AML-193 (cell line): Measurements from ENCODE around the gene AMBP.

Experiments used
- DNase-seq, 2 experiments: peaks; one replicate each; lab custom pipeline; 2025; lab: John Stamatoyannopoulos, UW

The AMBP gene

DNA sequence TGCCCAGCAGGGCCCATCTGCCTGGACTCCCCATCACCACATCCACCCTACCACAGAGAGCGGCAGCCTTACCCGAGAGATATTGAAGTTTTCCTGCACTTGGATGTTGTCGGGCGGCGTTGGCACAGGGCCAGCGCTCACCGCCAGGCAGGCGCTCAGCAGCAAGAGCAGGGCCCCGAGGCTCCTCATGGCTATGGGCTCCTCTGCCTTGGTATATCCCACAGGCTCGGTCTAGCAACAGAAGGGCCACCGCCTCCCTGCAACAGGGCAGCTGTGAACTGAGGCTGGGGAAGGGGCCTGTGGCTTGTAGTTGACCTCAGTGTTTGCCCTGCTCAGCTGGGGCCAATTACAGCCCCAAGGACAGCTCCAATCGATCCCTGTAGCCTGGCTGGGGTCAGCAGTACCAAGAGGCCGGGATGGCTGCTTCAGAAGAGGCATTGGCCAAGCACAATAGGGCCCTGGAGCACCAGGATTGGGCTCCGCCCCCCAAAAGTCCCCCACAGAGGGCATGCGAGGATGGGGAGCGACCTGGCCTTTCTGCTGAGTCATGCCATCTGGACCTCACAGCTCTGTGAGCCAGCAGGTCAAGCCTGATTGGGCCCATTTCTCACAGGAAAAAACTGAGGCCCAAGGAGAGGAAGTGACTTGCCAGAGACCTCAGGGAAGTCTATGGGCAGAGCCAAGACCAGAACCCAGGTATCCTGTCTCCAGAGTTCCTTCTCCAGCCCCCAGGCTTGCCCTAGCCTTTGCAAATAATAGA is at the start of gene AMBP:
TSS of gene AMBP (minus strand) at position 280 of the 760 bp plus-strand sequence. CDS start at position 189, 91 bp downstream.
- no peak for DNase-seq

DNA sequence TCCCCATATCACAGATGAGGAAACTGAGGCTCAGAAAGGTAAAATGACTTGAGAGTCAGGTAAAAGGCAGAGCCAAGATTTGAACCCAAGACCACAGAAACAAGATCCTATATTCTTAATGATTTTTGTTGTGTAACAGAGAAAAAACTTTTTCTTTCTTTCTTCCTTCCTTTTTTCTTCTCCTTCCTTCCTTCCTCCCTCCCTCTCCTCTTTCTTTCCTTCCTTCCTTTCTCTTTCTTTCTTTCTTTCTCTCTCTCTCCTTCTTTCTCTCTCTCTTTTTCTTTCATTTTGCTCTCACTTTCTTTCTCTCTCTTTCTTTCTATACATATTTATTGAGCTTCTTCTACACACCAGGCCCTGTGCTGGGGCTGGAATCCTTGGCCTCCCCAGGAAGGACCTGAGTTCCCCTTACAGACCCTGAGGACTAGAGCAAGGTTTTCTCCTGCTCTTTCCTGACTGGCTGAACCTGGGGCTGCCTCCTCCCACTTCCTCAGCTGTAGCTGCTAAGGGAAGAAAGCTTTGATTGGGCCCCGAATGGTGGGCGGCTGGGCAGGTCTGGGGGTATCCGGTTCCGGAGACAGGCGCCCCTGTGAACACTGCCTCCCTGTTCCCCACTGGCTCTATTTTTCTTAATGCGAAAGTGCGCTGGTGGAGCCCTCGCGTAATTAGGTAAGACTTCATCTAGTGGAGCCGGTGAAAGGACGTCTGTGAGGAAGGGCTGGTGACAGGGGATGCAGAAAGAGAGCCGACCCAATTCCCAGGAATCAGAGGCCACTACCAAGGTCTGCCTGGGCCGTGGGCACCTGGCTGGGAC is 48.4 kb upstream of the AMBP start:
- DNase-seq: no peak

DNA sequence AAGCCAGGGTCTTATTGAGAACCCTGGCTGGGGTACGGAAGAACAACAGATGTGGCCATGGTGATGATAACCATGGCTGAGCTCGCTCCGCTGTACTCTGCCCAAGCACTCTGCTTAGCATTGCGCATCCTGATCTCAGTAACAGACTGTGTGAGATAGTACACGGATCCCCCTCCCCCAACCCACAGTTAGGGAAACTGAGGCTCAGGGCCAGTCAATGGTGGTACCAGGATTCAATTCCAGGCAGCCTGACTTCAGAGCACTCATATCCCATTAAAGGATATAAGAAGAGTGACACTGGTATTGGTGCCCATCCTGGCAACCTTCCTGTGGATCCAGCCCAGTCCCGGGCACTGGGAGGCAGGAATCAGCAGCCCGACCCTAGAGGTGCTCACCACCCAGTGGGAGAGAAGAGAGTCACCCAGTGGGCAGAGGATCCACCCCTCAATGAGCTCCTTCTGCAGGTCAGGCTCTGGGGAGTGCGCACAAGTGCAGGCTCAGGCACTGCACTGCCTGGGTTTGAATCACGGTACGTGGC is 47.4 kb upstream of the AMBP start:
- no peak for DNase-seq

DNA sequence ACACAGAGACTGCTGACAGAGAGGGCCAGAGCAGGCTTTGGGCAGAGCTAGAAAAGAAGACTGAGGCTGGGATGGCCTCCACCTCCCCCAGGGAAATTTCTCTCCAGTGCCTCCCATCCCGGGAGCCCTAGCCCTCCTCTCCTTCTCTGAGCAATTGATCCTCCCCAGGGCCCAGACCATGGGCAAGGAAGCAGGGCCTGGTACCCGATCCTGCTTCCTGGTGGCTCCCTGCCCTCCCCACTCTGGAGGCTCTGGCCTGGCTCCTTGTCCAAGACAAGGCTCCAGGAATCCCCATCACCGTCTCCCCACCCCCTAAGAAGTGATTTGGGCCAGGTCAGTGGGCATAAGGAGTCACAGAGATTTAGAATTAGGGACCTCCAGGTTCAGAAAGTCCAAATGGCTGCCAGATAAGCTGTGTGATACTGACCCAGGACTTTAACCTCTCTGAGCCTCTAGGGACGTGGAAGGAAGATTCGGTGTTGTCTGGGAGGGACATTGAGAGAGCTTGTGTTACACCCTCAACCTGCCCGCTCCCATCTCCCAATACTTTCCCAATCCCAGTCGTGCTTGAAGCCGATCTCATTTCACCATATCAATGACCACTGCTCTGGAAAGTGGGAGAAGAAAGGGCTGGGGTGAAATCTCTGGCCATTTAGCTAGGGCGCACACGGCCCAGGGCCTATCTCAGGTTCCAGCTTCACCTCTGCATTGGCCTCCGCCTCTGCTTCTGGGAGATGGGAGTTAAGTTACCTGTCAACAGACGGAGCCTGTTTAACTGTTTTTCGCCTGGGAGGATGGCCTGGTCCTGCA is 46.8 kb upstream of the AMBP start:
- no peak for DNase-seq

DNA sequence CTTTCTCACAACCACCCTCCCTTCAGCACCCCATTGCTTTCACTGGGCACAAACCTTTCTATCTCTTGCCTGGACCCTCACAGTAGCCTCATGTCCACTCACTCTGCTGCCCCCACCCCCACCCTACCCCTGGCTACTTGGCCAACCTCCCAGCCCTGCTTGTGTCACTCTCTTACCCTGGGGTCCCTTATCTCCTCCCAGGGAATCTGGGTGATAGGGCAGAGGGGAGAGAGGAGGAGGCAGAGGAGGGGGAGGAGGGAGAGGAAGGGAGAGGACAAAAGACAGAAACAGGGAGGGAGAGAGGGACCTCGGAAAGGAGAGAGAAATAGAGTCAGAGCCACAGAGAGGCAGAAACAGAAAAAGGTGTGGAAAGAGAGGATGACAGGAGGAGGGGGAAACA is 46.0 kb upstream of the AMBP start:
- no peak for DNase-seq

DNA sequence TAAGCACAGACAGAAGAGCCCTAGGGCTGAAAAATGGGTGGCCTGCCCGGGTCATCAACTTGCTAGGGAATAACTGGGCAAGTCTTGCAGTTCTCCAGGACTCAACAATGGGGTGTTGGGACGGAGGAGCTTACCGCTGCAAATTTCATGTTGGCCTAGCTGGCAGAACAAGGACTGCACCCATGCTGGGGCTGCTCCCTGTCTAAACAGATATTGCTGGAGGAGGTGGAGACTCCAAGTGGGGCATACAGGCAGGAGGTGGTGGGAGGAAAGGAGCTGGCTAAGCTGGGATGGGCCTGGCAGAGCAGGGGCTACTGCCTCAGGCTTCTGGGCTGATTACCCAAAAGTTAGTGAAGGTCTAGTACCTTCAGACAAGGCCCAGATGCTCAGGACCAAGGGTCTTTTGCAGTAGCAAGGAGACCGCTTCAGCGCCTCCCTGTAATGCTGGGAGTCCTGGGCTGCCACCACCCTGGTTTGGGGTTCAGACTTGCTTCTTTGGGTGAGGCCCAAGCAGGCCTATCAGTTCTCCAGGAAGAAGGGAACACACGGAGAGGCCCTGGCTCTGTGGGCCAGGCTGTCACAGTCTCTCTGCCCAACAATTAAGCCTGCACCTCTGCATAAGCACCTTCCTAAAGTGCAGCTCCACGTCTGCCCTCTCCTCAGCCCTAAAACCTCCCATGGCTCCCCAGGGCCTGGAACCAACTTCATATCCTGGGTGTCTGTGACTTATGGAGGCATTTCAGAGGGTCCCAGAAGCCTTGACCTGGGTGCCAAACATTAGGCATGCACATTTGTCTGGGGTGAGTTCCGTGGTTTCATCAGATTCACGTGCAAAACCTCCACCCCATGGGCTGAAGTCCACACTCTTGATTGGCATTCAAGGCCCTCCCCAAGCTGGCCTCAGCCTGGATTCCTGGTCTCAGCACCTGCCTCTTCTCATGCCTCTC is 45.2 kb upstream of the AMBP start:
- DNase-seq: no peak

DNA sequence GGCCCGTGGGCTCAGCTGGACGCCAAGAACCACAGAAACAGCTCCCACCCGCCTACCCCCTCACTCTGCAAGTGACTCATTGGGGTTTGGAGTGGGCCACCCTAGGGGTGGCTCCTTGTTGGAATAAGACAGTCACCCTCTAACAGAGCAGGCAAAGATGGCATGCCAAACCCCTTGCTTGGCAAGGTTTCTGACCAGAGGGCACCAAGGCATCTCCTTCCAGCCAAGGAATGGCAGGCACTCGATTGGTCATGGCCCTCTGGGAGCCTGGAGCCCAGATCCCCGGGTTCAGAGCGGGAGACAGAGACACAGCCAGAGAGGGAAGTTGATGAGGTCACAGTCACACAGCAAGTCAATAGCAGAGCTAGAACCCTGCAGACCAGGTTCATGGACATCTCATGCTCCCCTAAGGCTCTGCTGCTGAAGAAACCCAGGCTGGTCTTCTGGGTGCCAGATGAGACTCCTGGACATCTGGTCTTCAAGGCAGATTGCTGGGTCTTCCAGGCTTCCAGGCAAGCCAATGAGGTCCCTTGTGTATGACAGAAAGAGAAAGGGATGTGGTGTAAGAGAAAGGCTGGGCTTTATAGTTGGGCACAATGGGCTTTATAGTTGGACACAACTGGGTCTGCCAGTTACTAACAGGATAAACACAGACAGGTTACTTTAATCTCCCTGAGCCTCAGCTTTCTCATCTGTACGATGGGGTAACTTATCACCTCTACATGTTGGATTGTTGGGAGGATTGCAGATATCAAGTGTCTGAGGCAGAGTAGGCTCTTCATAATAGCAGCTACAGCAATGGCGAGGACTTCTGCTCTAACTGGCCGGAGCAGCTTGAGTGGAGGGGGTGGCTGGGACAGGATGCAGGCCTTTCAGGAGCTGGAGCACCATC is 44.3 kb upstream of the AMBP start:
- no peak for DNase-seq

DNA sequence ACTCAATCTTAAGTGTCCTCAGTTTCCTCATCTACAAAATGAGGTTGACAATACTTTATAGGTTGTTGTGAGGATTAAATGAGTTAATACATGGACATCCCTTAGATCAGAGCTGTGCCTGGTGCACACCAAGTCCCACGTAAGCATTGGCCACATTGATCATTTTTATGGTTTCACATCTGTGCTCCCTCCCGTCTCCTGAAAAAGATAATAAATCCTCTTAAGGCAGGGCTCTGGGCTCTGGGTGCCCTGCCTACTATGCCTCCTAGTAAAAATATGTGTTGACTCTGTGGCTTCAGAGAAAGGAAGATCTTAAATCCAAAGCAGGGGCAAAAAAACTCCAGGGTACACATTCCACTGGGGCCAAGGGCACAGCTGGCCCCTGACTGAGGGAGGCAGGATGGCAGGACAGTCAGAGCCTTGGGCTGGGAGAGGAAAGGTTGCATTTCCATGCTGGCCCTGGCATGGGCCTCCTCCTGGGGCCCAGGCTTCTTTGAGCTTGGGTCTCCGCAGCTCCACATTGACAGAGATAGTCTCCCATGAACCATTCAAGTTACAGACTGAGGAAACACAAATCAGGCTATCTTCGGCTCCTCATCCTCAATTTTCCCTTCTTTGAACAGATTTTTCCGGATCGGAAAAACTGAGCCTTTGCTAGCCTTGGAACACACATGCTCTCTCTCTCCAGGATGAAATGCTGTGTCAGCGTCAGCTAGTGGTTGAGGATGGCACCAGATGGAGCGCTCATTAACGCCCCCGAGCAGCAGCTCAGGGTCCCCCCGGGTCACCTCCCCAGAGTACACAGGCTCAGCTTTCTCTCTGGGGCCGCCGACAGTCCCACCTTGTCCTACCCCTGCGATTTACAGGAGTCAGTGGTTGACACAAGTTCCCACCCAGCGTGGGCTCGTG is 43.4 kb upstream of the AMBP start:
- DNase-seq: no peak

DNA sequence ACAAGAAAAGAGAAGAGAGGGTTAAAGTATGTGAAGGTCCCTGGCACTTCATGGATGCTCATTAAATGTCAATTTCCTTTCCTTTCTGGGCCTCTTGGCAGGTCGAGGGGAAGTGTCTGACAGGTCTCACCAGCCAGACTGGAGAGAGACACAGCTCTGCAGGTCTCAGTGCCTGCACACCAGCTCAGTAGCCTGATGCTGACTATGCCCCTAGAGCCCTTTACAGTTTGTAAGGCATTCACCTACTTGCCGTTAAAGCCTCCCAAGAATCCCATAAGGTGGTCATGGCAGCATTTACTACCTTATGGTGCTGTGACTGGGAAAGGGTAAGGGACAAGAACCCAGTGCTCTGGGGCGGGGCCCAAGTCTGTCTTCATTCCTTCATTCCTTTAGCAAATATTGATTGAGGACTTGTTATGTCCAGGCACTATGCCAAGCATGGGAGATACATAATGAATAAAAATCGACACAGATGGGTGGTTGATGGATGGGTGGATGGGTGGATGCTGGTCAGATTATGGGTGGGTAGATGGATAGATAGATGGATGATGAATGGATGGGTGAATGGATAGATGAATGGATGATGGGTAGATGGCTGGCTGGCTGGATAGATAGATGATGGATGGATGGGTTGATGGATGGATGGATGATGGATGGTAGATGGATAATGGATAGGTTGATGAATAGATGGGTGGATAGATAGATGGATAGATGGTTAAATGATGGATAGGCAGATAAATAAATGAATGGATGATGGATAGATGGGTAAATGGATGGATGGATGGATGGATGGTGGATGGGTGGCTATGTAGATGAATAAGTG is 42.3 kb upstream of the AMBP start:
- no peak for DNase-seq

DNA sequence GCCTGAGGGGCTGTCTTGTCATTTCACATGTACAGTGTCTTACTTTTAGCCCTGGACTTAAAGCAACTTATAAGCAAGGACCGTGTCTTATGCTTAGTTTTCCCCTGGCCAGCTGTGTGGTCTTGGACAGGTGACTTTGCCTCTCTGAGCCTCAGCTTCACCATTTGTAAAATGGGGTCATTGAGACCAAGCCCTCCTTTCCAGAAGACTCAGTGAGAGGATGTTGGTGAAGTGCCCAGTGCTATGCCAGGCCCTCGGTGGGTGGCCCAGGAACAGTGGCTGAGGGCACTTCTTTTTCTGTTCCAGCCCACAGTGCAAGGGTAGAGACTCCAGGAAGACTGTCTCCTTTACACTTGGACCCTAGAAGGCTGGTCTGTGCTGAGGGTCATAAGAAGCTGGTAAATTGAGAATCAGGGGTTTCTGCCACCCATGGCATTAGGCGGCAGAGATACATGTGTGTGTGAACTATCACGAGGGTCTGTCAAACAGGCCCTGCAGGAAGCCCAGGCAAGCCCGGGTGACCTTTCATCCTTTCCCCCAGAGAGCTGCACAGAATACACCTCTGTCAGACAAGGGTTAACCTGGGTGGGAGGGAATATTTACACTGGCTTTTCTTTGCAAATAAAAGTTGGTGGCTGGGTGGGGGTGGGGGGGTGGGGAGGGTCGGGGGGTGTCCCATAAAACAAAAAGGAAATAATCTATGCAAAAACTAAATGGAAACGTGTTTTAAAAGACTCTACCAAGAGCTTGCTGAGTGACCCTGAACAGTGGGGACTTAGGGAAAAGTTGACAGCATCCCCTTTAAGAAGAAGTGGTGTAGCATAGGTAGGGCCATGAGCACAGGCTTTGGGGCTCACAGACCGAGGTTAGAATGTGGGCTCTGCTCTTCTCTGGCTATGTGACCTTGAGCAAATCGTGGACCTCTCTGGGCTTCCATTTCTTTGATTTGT is 41.4 kb upstream of the AMBP start:
- DNase-seq: no peak

DNA sequence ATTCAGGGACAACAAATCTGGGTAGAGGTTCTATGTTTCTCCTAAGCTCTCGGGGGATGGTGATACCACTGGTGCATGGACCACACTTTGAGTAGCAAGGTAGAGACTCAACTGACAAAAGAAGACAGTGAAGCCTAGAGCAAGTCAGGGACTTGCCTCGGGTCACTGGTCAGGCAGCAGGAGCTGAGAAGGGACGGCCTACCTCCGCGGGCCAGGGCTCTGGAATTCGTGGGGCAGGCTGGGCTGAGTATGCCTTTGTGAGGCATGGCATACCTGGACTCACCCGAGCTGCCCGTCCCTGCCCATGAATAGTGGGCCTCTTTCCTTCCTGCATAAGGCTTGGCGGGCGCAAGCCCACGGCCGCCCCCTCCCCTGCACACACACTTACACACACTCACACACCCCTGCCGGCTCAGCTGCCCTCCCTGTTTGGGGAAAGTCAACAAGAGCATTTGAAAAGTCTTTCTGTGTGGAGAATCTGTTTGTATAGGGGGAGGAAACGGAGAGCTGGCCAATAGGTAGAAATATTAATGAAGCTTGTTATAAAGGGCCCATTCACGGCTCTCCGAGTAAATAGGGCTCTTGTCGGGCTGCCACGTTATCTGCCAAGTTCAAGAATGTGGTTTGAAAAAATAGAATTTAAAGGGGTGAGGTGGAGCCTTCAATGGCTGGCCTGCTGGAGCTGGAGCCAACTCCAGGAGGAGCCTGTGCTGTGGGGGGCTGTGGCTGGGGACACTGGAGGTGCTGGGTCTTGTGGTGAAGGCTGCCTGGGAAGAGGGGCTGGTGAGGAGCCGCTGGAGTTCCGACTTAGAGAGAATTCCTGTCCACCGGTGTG is 40.1 kb upstream of the AMBP start:
- DNase-seq: no peak

DNA sequence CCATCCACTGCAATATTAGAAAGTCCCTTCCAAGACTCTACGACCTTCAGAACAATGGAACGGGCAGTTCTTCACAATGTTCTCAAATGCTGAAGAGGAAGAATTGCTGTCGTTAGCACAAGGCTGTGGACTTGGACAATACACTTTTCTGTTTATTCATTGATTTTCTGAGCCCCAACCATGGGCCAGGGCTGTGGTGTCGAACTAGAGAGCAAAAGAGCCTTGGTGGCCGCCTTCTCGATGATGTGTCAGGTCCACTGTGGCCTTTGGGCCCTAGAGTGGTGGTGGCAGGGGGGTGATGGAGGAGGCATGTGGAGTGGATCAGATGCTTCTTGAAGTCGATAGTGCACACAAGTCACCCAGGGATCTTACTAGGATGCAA is 39.5 kb upstream of the AMBP start:
- no peak for DNase-seq

DNA sequence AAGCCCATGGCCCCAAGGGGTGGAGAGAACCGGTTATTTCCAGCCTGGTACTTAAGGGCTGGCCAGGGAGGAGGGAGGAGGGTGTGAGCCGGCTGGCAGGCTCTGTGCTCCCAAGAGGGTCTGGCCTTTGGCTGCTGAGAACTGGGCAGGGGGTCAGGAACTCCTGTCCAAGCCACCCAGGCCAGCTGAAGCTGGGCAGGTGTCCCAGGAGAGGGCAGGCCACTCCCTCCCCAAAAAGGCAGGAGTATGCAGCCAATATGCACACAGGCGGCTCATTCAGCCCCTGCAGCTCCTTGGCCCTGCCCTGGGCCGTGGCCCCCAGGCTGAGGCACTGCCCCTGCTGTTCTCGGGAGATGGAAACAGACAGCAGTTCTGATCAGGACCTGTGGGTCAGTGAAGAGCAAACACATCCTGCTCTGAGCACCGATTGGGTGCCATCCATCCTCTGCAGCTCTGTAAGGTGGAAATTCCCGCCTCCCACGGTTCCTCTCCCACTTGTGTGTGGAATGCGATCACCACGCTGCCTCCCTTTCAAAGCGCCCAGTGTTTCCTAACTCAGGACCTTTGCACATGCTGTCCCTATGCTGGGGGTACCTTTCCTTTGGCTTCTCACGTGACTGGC is 38.1 kb upstream of the AMBP start:
- DNase-seq: no peak

DNA sequence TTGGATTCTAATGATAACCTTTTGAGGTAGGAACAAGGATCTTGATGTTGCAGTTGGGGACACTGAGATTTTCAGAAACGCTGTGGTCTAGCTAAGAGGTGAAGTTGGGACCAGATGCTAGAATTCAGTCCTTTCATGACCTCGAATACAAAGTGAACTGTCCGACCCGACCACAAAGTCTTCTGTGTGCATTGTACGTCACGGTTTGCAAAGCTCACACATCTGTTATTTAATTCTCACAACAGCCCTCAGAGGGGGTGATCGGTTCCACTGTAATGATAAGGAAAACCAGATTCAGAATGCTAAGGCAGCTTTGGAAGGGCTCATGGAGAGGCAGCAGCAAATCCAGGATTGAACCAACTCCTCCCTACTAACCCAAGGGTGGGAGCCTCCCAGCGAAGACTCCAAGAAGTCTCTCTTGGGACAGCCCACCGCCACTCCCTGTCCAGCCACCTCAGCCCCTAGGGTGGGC is 37.6 kb upstream of the AMBP start:
- DNase-seq: no peak

DNA sequence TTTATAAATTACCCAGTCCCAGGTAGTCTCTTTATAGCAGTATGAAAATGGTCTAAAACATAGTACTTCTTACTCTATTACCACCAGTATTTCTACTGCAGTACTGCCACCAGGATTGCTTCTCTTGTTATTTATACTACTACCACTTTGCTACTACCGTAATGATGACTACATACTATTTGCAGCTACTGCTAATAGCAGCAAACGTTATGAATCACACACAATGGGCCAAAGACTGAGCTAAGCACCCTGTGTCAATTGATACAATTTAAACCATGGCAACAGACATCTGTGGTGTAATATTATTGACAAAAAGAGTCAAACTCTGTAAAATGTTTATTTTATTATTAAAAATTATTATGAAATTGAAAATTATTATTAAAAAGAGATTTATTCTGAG is 36.3 kb upstream of the AMBP start:
- no peak for DNase-seq
